Measurements from ENCODE around the gene SHISA9.

The SHISA9 gene

GRCh38 chr16:13076878-13077277, 175.5 kb downstream of the SHISA9 start:
- DNase-seq (ENCODE audit: low spot score), result no peak

DNA sequence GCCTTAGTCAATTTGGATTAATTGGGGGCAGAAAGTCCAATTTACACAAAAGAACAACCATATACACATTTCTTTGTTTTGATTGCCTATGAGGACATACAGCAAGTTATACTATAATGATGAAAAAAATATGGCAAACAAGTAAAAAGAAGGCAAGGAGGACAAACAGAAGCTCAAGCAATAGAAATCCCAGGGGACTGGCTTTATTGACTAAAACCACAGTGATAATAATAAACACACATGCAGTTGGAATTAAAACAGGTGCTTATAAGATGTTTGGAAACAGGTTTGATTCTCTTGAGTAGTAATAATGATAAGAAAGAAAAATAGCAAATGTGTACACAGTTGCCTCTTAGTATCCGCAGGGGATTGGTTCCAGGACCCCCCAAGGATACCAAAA, 176.4 kb downstream of the SHISA9 start:
- no peak for DNase-seq (ENCODE audit: low spot score)

DNA sequence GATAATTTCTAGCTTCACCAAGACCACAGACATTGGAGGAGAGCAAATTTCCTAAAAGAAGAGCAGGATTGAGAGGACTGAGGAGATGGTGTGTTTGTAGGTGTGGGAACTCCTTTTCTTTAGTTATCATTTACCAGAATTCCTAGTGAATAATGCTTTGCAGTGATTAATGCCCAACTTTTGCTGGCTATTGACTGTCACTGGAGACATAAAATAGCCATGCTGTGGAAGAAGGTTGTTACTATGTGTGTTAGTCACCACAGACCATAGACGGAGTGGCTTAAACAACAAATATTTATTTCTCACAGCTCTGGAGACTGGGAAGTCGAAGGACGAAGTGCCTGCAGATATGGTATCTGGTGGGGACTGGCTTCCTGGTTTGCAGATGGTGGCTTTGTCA, 179.1 kb downstream of the SHISA9 start:
- DNase-seq (ENCODE audit: low spot score), result no peak

DNA sequence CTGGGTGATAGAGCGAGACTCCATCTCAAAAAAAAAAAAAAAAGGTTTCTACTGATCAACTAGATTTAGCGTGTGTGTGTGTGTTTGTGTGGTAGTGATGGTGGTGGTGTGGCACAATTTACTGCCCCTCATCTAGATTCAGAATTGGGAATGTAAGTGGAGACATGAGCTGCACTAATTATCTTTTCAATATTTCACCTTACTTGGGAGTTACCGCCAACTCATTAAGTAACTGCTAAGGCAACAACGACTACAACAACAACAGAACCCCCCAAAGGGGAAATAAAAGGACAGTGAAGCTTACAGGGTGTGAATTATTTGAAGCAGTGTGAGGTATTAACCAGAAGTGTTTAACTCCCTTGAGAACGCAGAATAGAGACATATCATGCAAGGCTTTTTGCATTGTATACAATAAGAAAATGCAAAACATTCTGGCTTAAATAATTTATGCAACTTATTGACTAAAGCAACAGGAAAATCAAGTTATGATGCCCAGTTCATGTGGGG, 180.5 kb downstream of the SHISA9 start:
- no peak for DNase-seq (ENCODE audit: low spot score)

- DNase-seq (ENCODE audit: low spot score), result no peak
Observed at GRCh38 chr16:13083681-13084080, 182.3 kb downstream of the SHISA9 start.

- no peak for DNase-seq (ENCODE audit: low spot score)
Observed at GRCh38 chr16:13084331-13084730, 182.9 kb downstream of the SHISA9 start.

DNA sequence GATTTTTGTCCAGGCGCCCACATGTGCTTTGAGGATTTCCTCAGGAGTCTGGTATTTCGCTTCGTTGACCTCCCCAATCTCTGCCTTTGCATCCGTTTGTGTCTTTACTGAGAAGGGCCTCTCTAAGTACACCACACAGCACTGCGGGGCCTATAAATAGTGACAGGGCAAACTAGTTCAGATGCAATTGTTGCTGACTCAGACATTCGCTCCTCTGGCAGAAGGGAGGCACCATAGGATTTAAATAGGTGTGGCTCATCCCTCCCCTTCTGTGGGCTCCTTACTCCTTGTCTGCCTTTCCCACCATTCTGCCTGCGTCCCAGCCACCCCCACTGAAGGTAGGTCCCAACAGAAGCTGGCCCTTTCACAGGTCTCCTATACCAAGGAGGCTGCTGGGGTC, 192.3 kb downstream of the SHISA9 start:
- DNase-seq (ENCODE audit: low spot score), result no peak

- DNase-seq (ENCODE audit: low spot score), result no peak
Observed at GRCh38 chr16:13095061-13095460, 193.7 kb downstream of the SHISA9 start.

DNA sequence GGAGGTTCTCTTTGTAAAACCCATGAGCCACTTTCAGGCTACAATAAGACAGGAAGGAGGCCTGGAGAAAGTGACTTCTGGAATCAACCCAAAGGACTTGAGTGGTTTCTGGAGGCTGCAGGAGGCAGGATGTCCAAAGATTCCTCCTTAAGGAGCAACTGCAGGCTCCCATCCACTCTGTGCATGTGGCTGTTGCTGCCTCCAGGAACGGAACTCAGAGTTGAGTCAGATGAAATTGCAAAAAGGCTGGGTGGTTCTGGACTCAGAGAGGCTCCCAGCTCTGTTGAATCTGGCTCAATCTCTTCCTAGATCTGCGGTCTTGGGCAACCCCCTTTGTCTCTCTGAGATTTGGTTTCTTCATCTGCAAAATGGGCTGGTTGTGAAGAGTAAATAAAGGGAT, 197.1 kb downstream of the SHISA9 start:
- DNase-seq (ENCODE audit: low spot score), result no peak

DNA sequence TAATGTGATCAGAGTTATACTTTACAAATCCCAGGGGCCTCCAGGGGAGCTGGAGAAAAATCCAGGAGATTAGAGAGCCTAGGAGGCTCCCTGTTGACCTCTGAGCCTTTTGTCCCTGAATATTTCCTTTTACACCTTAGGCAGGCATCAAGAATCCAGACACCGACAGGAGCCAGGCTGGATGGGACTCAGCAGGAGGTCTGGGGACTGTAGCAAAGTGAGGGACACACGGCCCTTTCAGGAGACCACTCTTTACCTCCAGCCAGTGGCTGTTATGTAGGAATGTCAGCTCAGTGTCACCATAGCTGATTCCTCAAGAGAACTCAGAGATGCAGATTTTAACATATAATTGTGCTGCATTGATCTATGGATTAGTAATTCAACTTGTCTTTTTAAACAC, 198.4 kb downstream of the SHISA9 start:
- DNase-seq (ENCODE audit: low spot score), result no peak

- DNase-seq (ENCODE audit: low spot score), result no peak
Observed at GRCh38 chr16:13100970-13101369, 199.6 kb downstream of the SHISA9 start.

DNA sequence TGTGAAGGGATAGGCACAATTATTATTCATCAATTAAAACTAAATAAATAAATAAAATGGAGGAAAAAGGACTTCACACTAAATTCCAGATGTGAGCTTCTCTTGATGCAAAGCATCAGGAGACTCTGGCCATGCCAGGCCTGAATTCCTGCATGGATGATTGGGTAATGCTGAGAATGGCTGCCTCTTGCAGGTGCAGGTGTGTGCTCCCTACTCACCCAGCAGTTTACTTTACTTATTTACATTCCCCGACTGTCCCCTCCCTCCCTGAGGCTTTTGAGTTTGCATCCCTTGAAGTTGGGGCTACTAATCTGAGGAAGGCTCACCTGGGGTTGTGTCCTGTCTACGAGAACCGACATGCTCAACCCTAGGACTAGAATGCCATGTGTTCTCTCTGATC, 200.4 kb downstream of the SHISA9 start:
- no peak for DNase-seq (ENCODE audit: low spot score)

DNA sequence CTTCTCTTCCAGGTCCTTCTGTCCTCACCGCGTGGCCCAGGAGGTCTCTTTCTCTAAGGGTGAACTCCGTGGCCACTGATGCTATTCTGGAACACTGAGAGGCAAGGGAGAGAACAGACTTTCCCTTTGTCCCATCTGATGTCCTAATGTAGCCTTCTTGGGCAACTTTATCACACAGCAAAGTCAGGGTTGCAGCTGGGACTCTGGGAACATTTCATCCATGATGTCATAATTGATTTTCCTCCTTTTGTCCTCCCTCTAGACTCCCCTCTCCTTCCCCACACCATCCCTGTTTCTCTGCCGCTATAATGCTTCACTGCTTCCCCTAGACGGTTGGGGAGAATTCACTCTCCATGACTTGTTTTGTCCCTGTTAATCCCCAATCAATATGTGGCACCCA, 201.0 kb downstream of the SHISA9 start:
- DNase-seq (ENCODE audit: low spot score), result no peak

- no peak for DNase-seq (ENCODE audit: low spot score)
Observed at GRCh38 chr16:13103831-13104530, 202.6 kb downstream of the SHISA9 start.

- DNase-seq (ENCODE audit: low spot score), result no peak
Observed at GRCh38 chr16:13104772-13105171, 203.4 kb downstream of the SHISA9 start.

- no peak for DNase-seq (ENCODE audit: low spot score)
Observed at GRCh38 chr16:13105427-13105826, 204.0 kb downstream of the SHISA9 start.

DNA sequence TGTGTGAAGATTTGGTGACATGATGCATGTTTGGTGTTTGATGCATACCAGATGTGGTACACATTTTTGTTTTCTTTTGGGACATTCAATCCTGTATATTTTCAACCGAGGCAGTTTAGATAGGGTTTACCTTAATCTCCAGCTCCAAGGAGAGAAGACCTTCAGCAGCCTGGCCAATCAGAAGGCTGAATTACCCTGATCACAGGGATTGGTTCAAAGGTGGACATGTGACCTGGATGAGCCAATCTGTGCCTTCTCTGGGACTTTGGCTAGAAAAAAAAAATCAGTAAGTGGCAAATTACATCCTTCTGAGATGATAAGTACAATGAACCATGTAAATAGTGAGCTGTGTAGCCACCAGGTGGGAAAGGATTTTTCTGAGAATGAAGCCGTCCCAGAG, 205.1 kb downstream of the SHISA9 start:
- DNase-seq (ENCODE audit: low spot score), result no peak

GRCh38 chr16:13108126-13108525, 206.7 kb downstream of the SHISA9 start:
- DNase-seq (ENCODE audit: low spot score), result no peak

DNA sequence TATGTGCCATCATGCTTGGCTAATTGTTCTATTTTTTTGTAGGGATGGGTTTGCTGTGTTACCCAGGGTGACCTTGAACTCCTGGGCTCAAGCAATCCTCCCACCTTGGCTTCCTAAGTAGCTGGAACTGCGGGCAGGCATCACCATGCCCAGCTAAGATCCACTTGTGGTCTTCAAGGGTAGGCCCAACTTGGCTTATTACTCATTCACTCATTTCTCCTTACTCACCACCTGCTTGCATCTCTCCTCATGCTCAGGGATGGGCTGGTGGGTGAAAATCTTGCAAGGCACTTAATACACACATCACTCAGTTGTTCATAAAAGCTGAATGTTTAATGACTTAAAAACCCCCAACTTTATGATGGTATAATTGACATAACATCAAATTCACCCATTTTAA, 207.8 kb downstream of the SHISA9 start:
- no peak for DNase-seq (ENCODE audit: low spot score)

GRCh38 chr16:13110124-13110796, 208.9 kb downstream of the SHISA9 start:
- no peak for DNase-seq (ENCODE audit: low spot score)

- no peak for DNase-seq (ENCODE audit: low spot score)
Observed at GRCh38 chr16:13111747-13112146, 210.3 kb downstream of the SHISA9 start.

DNA sequence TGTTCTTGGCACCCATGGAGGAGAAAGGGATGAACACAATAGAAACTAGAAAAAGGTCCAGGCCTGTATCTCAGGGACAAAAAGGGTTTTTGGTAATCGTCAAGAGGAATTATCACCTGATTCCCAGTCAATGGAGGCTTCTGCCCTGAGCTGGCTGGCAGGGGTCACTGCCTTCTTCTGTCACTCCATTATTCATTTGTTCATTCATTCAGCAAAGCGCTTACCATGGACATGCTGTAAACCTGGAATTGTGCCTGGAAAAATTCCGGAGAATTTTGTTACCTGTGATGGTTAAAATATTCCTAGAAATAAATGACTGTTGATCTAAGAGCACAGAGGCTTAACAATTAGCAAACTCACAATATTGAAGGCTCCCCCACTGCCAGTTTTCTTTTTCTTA, 212.3 kb downstream of the SHISA9 start:
- DNase-seq (ENCODE audit: low spot score), result no peak

- no peak for DNase-seq (ENCODE audit: low spot score)
Observed at GRCh38 chr16:13118091-13118490, 216.7 kb downstream of the SHISA9 start.

GRCh38 chr16:13120091-13120490, 218.7 kb downstream of the SHISA9 start:
- no peak for DNase-seq (ENCODE audit: low spot score)

All from hematopoietic multipotent progenitor cell treated with erythropoietin and hydrocortisone succinate and interleukin-3 and kit ligand, for 17 days (in vitro differentiated cells).